D721Med (cell line): Measurements from ENCODE around the gene EVI5L.
A peak's percentile ranks its signal among the peaks of the same experiment; 100 is the strongest.

Experiments
- DNase-seq: peaks from one replicate; pipeline ENCODE4 v3.0.0; 2011; ENCODE audit warnings: low spot score; ENCODE audit not compliant: insufficient read length
- FAIRE-seq: peaks from 2 replicates; lab custom pipeline; 2011; peaks lifted over from hg19 to GRCh38; lab: Jason Lieb, UNC
- TF ChIP-seq, protein P1 (sequence below): IDR thresholded peaks from 2 replicates; pipeline ENCODE4 v1.5.1; 2012; ENCODE audit warnings: mild to moderate bottlenecking, control low read depth; ENCODE audit not compliant: insufficient read depth; ENCODE audit errors: missing control alignments

EVI5L gene

DNA sequence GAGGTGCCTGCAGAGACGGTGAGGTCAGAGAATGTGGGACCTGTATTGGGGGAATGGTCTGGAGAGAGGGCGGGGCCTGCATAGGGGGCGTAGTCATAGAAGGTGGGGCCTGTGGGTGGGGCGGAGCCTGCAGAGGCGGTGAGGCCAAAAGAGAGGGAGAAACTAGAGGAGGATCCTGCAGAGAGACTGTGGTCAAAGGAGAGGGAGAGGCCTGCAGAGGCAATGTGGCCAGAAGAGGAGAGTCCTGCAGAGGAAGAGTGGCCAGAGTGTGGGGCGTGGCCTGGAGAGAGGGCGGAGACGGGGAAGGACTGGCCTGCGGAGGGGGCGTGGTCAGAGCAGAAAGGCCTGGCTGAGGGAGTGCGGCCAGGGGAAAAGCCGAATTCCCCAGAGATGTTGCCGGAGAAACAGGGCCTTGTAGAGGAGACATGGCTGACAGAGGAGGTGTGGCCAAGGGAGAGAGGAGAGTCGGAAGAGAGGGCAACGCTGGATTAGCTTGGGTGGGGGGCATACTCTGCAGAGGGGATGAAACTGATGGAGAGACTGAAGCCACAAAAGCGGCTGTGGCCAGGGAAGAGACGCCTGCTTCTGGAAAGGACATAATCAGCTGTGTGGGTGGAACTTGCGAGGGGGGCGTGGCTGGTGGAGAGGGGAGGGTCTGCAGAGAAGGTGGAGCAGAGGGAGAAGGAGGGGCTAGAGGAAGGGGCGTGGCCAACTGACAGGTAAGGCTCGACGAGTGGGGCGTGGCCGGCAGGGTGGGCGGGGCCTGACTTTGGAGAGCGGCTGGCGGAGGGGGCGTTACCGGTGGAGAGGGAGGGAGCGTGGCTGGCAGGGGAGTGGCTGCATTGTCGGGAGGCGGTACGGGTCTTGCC, 41.7 kb downstream of the EVI5L start:
- FAIRE-seq (no peak), DNase-seq (peak; percentile 19)
- TF ChIP-seq, protein P1, sequence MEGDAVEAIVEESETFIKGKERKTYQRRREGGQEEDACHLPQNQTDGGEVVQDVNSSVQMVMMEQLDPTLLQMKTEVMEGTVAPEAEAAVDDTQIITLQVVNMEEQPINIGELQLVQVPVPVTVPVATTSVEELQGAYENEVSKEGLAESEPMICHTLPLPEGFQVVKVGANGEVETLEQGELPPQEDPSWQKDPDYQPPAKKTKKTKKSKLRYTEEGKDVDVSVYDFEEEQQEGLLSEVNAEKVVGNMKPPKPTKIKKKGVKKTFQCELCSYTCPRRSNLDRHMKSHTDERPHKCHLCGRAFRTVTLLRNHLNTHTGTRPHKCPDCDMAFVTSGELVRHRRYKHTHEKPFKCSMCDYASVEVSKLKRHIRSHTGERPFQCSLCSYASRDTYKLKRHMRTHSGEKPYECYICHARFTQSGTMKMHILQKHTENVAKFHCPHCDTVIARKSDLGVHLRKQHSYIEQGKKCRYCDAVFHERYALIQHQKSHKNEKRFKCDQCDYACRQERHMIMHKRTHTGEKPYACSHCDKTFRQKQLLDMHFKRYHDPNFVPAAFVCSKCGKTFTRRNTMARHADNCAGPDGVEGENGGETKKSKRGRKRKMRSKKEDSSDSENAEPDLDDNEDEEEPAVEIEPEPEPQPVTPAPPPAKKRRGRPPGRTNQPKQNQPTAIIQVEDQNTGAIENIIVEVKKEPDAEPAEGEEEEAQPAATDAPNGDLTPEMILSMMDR, result no peak

DNA sequence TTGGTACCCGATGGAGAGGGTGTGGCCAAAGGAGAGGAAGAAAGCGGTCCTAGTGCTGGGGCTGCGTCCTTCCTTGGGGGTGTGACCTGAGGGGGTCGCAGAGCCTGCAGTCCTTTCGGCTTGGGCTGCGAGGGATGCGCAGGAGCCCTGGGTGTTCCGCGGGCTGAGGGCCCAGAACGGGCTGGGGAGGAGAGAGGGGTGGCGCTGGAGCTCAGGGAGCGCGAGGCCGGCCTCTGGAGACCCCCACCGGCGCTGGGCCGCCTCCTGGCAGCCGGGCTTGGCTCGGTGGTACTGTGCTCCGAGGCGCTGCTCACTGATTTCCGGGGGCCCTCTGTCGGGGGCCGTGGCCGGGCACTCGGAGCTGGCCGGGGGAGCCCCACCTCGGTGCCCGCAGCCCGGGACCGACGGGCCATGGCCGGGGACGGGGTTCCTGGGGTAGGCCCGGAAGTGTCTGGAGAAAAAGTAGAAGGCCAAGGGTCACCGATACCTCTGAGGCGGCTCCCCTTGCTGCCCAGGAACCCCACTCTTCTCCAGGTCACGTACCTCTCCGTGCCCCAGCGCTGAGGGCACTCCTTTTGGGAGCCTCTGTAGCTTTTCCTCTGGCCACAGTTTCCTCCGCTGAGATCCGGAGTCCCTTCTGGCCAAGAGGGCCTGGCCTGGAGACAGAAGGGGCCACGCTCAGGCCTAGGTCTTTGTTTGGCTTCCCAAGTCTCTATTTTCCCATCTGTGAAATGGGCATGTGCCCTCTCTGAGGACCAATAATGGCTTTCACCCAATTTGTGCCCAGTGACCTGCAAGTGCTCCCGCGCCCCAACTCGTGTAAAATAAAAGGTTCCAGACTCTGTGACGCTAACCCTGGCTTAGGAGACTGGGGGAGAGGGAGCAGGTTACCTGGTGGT, 42.5 kb downstream of the EVI5L start:
- TF ChIP-seq, protein P1, result no peak
- FAIRE-seq, result no peak
- DNase-seq, result no peak

DNA sequence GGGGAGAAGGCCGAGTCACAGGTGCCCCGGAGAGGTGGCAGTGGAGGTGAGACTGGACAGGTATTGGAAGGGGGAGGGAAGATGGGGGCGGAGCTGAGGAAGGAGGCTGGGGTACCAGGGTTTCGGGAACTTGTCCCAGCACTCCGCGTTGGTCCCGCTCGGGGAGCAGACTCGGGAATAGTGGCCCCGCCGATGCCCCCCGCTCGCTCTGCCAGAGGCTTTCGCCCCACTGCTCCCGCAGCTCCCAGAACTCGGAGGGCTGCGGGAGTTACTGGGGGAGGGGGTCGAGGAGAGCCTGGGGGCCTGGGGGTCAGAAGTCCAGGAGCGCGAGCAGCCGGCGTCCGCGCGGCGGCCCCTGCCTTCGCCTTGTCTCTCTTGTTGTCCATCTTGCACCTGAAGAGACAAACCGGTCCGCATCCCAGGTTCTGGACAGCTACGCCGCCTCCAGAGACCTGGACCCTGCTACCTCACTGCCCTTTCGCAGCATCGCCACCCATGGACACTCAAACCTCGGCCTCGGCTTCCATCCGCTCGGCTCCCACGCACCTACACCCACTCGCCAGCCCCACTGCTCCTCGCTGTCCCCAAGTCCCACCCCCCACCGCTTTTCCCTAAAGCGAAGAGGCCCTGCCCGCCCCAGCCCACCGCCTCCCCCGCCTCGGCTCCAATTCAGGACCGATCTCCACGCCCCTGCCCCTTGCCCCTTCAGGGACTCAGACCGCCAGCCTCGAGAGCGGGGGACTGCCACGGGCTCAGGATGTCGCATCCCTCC, 43.5 kb downstream of the EVI5L start:
- TF ChIP-seq, protein P1, result no peak
- DNase-seq (peak; percentile 14), FAIRE-seq (no peak)

DNA sequence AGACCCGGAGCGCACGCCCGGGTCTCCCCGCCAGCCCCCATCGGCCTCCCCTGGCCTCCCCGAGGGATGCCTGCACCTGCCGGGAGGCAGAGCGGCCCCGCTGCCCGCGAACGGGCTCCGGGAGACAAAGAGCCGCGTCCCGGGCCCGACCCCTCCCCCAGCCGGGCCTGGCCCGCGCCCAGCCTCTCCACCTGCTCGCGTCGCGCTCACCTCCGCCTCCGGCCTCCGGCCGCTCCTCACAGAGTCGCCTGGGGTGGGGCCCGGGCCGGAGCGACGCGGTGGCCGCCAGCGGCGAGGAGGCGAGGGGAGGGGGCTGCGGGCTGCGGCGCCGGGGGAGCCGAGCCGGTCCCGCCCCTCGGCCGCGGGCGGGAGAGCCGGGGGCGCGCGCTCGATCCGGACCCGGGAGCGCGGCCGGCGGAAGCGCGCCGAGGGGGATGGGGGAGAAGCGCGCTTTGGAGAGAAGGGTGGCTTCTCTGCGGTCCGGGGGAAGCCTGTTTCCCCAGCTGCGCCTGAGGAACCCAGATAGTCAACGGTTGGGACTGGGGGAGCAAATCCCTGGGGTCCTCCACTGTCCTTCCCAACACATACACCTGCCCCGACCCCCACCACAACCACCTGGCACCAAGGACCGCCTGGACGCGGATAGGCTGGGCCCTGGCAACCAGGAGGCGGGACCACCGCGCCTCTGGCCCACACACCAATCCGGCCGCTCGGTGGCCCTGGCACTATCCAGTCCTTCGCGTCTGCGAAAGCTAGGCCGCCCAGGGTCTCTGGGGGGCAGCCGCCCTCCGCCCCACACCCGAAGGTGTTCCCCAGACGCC, 44.3 kb downstream of the EVI5L start, which contains the start of gene PRR36:
TSS of gene PRR36 (minus strand) at position 315 of the 821 bp plus-strand sequence. CDS start 701 bp downstream, outside the sequence.
- TF ChIP-seq, protein P1, result no peak
- DNase-seq (peak; percentile 77), FAIRE-seq (no peak)

DNA sequence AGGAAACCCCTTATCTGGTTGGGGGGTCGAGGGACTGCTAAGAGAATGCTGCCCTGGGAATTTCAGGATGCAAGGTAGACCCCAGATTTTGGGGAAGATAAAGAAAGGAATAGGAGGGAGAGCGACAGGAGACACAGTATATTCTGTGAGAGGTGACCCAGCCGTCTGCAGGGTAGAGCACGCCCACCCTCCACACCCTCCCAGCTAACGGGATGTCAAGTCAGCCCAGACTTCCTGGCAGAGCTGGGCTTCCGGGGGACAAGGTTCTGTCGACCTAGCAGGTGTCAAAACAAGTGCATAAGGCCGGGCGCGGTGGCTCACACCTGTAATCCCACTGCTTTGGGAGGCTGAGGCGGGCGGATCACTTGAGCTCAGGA, 44.9 kb downstream of the EVI5L start:
- no peak for FAIRE-seq

More for the DNA sequence above, 44.9 kb downstream of the EVI5L start:
- DNase-seq, result no peak
- TF ChIP-seq, protein P1, result no peak
